Activated naive CD8-positive, alpha-beta T cell (primary cell): ENCODE data around the gene USP48.

Experiments
- H3K27ac Mint-ChIP-seq: one replicate; pipeline ENCODE4 v1.8.0; 2021; ENCODE audit warnings: mixed read lengths
- H3K27me3 Mint-ChIP-seq: one replicate; pipeline ENCODE4 v1.8.0; 2021; ENCODE audit warnings: mixed read lengths
- H3K36me3 Mint-ChIP-seq: one replicate; pipeline ENCODE4 v1.8.0; 2021; ENCODE audit warnings: mixed read lengths
- H3K4me1 Mint-ChIP-seq: one replicate; pipeline ENCODE4 v1.8.0; 2021; ENCODE audit warnings: low read depth, mixed read lengths
- H3K4me3 Mint-ChIP-seq: one replicate; pipeline ENCODE4 v1.8.0; 2021; ENCODE audit warnings: mild to moderate bottlenecking, mixed read lengths
- H3K9me3 Mint-ChIP-seq: one replicate; pipeline ENCODE4 v1.8.0; 2021; ENCODE audit warnings: low read depth, mixed read lengths

The USP48 gene

GRCh38 chr1:21752186-21752585 is 30.8 kb downstream of the USP48 start:
- Mint-ChIP-seq H3K27me3 (no peaks in the 10 kb centered on the region), H3K27ac (no peak overlapping the region), H3K4me1 (no peaks in the 10 kb centered on the region), H3K36me3 (peaks cover 5% of the 10 kb centered on the region), H3K9me3 (no peaks in the 10 kb centered on the region), H3K4me3 (no peak overlapping the region)

DNA sequence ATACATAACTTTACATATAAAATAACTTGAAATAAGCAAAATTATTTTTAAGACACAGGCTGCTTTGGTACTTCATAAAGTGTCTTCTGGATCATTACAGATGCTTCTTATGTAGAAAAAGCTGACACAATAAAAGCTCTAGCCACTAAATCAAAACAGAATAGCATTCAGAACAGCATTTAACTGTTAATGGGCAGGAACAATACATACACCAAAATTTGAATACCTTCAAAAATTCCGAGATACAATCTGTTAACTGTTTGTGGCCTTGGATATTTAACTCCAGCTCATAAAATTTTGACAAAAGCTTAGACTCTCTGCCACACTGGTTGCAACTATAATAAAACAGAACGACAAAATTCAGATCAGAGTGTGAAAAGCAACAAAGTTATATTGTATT is 31.7 kb downstream of the USP48 start:
- Mint-ChIP-seq H3K4me3 (no peak overlapping the region), H3K36me3 (peaks cover 5% of the 10 kb centered on the region), H3K4me1 (no peaks in the 10 kb centered on the region), H3K27ac (no peak overlapping the region), H3K9me3 (no peaks in the 10 kb centered on the region), H3K27me3 (no peaks in the 10 kb centered on the region)

DNA sequence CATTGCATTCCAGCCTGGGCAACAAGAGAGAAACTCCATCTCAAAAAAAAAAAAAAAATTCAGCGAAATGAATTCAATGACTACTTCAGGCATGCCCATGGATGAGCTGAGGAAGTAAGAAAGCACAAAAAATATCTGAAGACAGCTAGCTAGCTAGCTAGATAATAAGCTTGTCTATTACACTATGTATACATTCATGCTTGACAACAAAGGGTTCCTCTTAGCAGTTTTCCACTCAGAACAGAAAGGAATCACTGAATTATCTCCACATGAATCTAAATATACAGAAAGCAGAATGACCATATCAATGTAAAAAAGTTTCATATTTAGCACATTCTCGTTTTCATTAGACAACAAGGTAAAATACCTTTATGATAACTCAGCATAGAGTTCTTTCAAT is 32.1 kb downstream of the USP48 start:
- H3K9me3 Mint-ChIP-seq = no peaks in the 10 kb centered on the region
- H3K27ac Mint-ChIP-seq = no peak overlapping the region
- H3K4me1 Mint-ChIP-seq = no peaks in the 10 kb centered on the region
- H3K36me3 Mint-ChIP-seq = peaks cover 5% of the 10 kb centered on the region
- no peaks in the 10 kb centered on the region for H3K27me3 Mint-ChIP-seq
- no peak overlapping the region for H3K4me3 Mint-ChIP-seq

GRCh38 chr1:21749859-21750468 is 33.0 kb downstream of the USP48 start:
- Mint-ChIP-seq H3K36me3 (peaks cover 3% of the 10 kb centered on the region), H3K27me3 (no peaks in the 10 kb centered on the region), H3K27ac (peak overlapping the region; percentile 66), H3K4me3 (no peak overlapping the region), H3K9me3 (no peaks in the 10 kb centered on the region), H3K4me1 (no peaks in the 10 kb centered on the region)

DNA sequence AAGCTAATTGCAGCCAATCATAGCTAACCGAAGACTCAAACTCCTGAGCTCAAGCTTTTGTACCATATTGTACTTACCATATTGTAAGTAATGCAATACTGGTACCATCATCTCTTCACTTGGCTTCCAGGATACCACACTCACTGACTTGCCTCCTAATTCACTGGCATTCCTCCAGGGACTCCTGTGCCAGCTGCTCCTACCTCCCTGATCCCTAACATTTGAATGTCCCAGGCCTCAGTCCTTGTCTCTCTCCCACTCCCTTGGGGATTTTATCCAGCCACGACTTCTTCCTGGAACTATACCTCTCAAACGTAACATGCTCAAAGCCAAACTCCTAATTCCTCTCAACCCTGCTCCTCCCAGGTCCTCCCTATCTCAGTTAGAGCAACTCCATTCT is 33.8 kb downstream of the USP48 start:
- H3K27me3 Mint-ChIP-seq = no peaks in the 10 kb centered on the region
- H3K27ac Mint-ChIP-seq = no peak overlapping the region
- peaks cover 2% of the 10 kb centered on the region for H3K36me3 Mint-ChIP-seq
- H3K4me3 Mint-ChIP-seq = no peak overlapping the region
- no peaks in the 10 kb centered on the region for H3K9me3 Mint-ChIP-seq
- no peaks in the 10 kb centered on the region for H3K4me1 Mint-ChIP-seq

- Mint-ChIP-seq H3K27me3 (no peaks in the 10 kb centered on the region), H3K9me3 (no peaks in the 10 kb centered on the region), H3K27ac (peak overlapping the region; percentile 28), H3K4me1 (peaks cover 24% of the 10 kb centered on the region), H3K36me3 (peaks cover 6% of the 10 kb centered on the region), H3K4me3 (peak overlapping the region; percentile 7)
Observed at GRCh38 chr1:21743476-21743875, 39.5 kb downstream of the USP48 start.

- Mint-ChIP-seq H3K36me3 (peaks cover 6% of the 10 kb centered on the region), H3K9me3 (no peaks in the 10 kb centered on the region), H3K4me3 (no peak overlapping the region), H3K4me1 (peaks cover 24% of the 10 kb centered on the region), H3K27me3 (no peaks in the 10 kb centered on the region), H3K27ac (no peak overlapping the region)
Observed at GRCh38 chr1:21742578-21742977, 40.4 kb downstream of the USP48 start.

GRCh38 chr1:21741206-21741605 is 41.7 kb downstream of the USP48 start:
- H3K4me1 Mint-ChIP-seq = peaks cover 24% of the 10 kb centered on the region
- H3K27ac Mint-ChIP-seq = no peak overlapping the region
- H3K27me3 Mint-ChIP-seq = no peaks in the 10 kb centered on the region
- H3K36me3 Mint-ChIP-seq = peaks cover 6% of the 10 kb centered on the region
- no peaks in the 10 kb centered on the region for H3K9me3 Mint-ChIP-seq
- H3K4me3 Mint-ChIP-seq = no peak overlapping the region

DNA sequence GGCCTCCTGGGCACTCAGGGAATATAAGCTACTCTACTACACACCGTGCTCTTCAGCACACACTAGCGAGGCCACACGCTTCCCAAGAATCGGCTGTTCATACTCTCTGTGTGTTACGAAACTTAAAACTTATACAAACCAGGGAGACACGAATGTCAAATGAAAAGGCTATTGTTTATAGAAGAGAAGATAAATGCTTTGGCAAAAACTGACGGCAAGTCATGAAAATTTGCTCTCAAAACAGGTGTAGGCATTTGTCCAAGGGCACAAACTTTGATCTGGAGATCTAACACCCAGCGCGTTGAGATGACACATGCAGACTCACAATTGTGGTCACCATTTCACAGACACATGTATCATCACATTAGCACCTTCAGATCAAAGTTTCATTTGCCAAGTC is 46.1 kb downstream of the USP48 start:
- H3K4me1 Mint-ChIP-seq = peaks cover 10% of the 10 kb centered on the region
- H3K36me3 Mint-ChIP-seq = peaks cover 6% of the 10 kb centered on the region
- H3K9me3 Mint-ChIP-seq = no peaks in the 10 kb centered on the region

GRCh38 chr1:21736011-21736410 is 46.9 kb downstream of the USP48 start:
- Mint-ChIP-seq H3K9me3 (no peaks in the 10 kb centered on the region), H3K27ac (no peak overlapping the region), H3K27me3 (no peaks in the 10 kb centered on the region), H3K36me3 (peaks cover 6% of the 10 kb centered on the region), H3K4me1 (peaks cover 9% of the 10 kb centered on the region), H3K4me3 (no peak overlapping the region)

More for the DNA sequence above, 46.1 kb downstream of the USP48 start:
- H3K4me3 Mint-ChIP-seq = no peak overlapping the region
- no peaks in the 10 kb centered on the region for H3K27me3 Mint-ChIP-seq
- no peak overlapping the region for H3K27ac Mint-ChIP-seq

GRCh38 chr1:21734526-21734925 is 48.4 kb downstream of the USP48 start:
- no peaks in the 10 kb centered on the region for H3K9me3 Mint-ChIP-seq
- no peaks in the 10 kb centered on the region for H3K27me3 Mint-ChIP-seq
- no peak overlapping the region for H3K27ac Mint-ChIP-seq
- no peaks in the 10 kb centered on the region for H3K4me1 Mint-ChIP-seq
- H3K4me3 Mint-ChIP-seq = no peak overlapping the region
- H3K36me3 Mint-ChIP-seq = no peaks in the 10 kb centered on the region

GRCh38 chr1:21732664-21733063 is 50.3 kb downstream of the USP48 start:
- H3K4me3 Mint-ChIP-seq = no peak overlapping the region
- no peaks in the 10 kb centered on the region for H3K9me3 Mint-ChIP-seq
- H3K4me1 Mint-ChIP-seq = no peaks in the 10 kb centered on the region
- H3K27ac Mint-ChIP-seq = no peak overlapping the region
- H3K27me3 Mint-ChIP-seq = no peaks in the 10 kb centered on the region
- H3K36me3 Mint-ChIP-seq = no peaks in the 10 kb centered on the region

DNA sequence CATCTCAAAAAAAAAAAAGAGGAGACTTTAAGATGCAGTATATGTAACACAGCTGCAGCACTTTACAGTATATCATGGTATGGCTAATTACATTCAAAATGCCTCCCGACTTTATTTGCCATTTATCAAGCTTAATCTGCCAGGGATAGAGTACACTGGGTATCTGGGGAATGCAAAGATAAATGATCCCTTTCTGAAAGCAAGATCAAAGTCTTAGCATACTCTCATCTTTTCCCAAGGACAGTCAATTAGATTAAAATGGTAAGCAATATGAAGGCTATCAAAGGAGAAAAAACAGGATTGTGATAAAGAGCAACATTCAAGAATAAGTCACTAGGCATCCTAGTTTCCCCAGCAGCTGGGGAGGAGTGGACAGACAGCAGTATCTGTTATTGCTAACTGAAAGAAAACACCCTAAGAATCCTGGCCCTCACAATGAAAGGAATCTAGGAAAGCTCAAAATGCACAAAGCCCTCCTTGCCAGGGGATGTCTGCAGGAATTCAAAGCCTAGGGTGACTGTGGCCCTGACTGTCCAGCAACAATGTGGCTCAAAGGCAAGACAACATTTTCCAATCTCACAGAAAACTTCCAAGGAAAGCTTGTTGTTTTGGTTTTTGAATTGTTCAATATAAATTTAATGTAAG is 57.1 kb downstream of the USP48 start:
- Mint-ChIP-seq H3K4me3 (no peak overlapping the region), H3K27ac (no peak overlapping the region), H3K36me3 (peaks cover 8% of the 10 kb centered on the region), H3K9me3 (no peaks in the 10 kb centered on the region), H3K4me1 (no peaks in the 10 kb centered on the region), H3K27me3 (no peaks in the 10 kb centered on the region)

GRCh38 chr1:21724570-21724969 is 58.4 kb downstream of the USP48 start:
- Mint-ChIP-seq H3K9me3 (no peaks in the 10 kb centered on the region), H3K27ac (no peak overlapping the region), H3K4me3 (no peak overlapping the region), H3K27me3 (no peaks in the 10 kb centered on the region), H3K4me1 (no peaks in the 10 kb centered on the region), H3K36me3 (peaks cover 8% of the 10 kb centered on the region)

GRCh38 chr1:21724098-21724497 is 58.9 kb downstream of the USP48 start:
- Mint-ChIP-seq H3K27me3 (no peaks in the 10 kb centered on the region), H3K36me3 (peaks cover 8% of the 10 kb centered on the region), H3K27ac (no peak overlapping the region), H3K4me3 (no peak overlapping the region), H3K4me1 (no peaks in the 10 kb centered on the region), H3K9me3 (no peaks in the 10 kb centered on the region)
